Duodenal mucosa (tissue), 2 donors: ENCODE data around the gene PCCB.
"Not testable (repeated sequence)": the region's sequence is repeated elsewhere in the genome, so short reads cannot be mapped to it uniquely, and the experiment has no call there.

Experiments used
- H3K27ac ChIP-seq: one replicate; pipeline ENCODE4 v1.7.0; 2013; ENCODE audit warnings: low read depth, low read length
- H3K27me3 ChIP-seq, 2 donors: one replicate each; pipeline ENCODE4 v1.7.0; 2013; ENCODE audit warnings: low read length in 2 of 2, control low read depth in 1 of 2; ENCODE audit not compliant: insufficient read depth in 2 of 2, control insufficient read depth in 1 of 2
- H3K36me3 ChIP-seq, 2 donors: one replicate each; pipeline ENCODE4 v1.7.0; 2013; ENCODE audit warnings: low read length in 2 of 2, control low read depth in 1 of 2; ENCODE audit not compliant: insufficient read depth in 2 of 2, control insufficient read depth in 1 of 2
- H3K4me1 ChIP-seq, 2 donors: one replicate each; pipeline ENCODE4 v1.7.0; 2013; ENCODE audit warnings: low read length in 2 of 2, control low read depth in 1 of 2; ENCODE audit not compliant: insufficient read depth in 2 of 2, control insufficient read depth in 1 of 2
- H3K4me3 ChIP-seq, 2 donors: one replicate each; pipeline ENCODE4 v1.7.0; 2013; ENCODE audit warnings: low read length in 2 of 2, low read depth in 1 of 2
- H3K9ac ChIP-seq, 2 donors: one replicate each; pipeline ENCODE4 v1.7.0; 2013; ENCODE audit warnings: low read length in 2 of 2, low read depth in 1 of 2
- H3K9me3 ChIP-seq, 2 donors: one replicate each; pipeline ENCODE4 v1.7.0; 2013; ENCODE audit warnings: low read length in 2 of 2, control low read depth in 1 of 2; ENCODE audit not compliant: control insufficient read depth in 1 of 2

Gene PCCB

DNA sequence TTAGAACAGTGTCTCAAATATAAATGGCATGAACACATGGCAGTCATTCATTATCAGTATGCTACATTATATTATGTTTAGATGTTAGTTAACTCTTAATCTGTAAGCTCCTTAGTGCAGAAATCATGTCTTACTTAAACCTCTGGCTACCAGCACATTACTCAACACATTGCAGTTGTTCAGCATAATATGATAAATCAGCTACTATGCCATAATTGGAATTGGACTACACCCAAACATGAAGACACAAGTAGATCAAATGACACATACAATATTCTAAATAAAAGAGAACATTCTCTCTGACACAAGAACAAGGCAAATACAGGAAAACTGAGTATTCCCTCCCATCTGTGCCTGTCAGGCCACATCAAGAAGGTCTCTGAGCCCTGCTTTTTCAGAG, 116.1 kb downstream of the PCCB start:
- H3K9me3 ChIP-seq: no peaks in the 10 kb centered on the region
- H3K4me1 ChIP-seq: no peaks in the 10 kb centered on the region
- H3K9ac ChIP-seq: no peak overlapping the region
- peaks cover 7 to 15% of the 10 kb centered on the region in 2 donors for H3K36me3 ChIP-seq
- H3K27ac ChIP-seq: no peak overlapping the region
- H3K4me3 ChIP-seq: no peak overlapping the region
- H3K27me3 ChIP-seq: no peaks in the 10 kb centered on the region

DNA sequence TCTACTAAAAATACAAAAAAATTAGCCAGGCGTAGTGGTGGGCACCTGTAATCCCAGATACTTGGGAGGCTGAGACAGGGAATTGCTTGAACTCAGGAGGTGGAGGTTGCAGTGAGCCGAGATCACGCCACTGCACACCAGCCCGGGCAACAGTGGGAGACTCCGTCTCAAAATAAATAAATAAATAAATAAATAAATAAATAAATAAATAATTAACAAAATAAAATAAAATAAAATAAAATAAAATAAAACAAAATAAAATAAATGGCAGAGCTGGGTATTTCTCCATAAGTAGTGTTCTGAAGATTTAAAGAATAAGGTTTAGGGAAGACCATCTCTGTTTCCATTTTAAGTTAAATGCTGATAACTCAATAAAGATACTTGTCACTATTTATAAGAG, 125.7 kb downstream of the PCCB start:
- H3K9ac ChIP-seq, H3K36me3 ChIP-seq, H3K4me1 ChIP-seq, H3K27ac ChIP-seq, H3K4me3 ChIP-seq, H3K27me3 ChIP-seq, H3K9me3 ChIP-seq: not testable (repeated sequence)

DNA sequence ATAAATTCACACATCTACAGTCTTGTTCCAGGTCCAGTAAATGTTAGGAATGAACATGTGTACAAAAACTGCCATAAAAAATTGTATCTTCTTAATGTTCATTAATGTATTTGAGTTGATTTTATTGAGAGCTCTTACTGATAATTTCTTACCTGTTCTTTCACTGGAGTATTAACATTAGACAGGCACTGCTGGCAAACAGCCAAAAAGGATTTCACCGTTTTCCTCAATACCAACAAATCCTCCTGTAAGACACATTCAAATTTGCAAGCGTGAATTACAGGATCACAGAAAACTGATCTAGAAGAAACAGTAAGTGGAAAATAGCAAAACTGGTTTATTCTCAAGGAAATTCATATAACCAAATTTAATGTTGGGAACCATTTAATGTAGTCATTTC, 127.4 kb downstream of the PCCB start:
- Histone ChIP-seq H3K9ac (no peak overlapping the region), H3K4me3 (no peak overlapping the region), H3K27ac (no peak overlapping the region), H3K9me3 (no peaks in the 10 kb centered on the region), H3K4me1 (no peaks in the 10 kb centered on the region), H3K27me3 (no peaks in the 10 kb centered on the region), H3K36me3 (peaks cover 0 to 4% of the 10 kb centered on the region in 2 donors)

DNA sequence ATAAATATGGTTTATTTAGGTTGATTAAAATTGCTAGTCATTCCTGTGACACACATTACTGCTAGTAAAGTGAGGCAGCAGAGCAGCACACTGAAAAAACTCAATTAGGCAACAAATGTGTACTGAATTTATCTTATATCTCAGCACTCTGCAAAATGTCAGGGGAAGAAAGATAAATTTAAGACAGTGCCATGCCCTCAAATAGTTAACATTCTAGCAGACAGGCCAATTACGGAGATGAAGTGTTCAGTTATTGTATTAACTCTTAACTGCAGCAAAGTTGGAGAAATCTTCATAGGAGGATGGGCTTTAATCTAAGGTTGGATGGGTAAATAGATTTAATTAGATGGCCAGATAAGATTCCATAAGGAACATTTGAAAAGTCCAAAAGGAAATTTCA, 127.9 kb downstream of the PCCB start:
- Histone ChIP-seq H3K9me3 (no peaks in the 10 kb centered on the region), H3K27ac (no peak overlapping the region), H3K4me3 (no peak overlapping the region), H3K27me3 (no peaks in the 10 kb centered on the region), H3K9ac (no peak overlapping the region), H3K36me3 (peaks cover 0 to 4% of the 10 kb centered on the region in 2 donors), H3K4me1 (no peaks in the 10 kb centered on the region)
